NCI-H187 treated with DMSO at 0.1 percent for 48 hours (cell line): ENCODE measurements around the gene TMED1.

Experiments used
- DNase-seq: peaks from one replicate; lab custom pipeline; 2025; lab: John Stamatoyannopoulos, UW

Gene TMED1

GRCh38 chr19:10831987-10832938 lies 3.7 kb downstream of the TMED1 start:
- no peak for DNase-seq

GRCh38 chr19:10830931-10831779 lies 4.9 kb downstream of the TMED1 start:
- DNase-seq: no peak

GRCh38 chr19:10830370-10830769 lies 5.6 kb downstream of the TMED1 start:
- DNase-seq: no peak

GRCh38 chr19:10829967-10830366 lies 6.0 kb downstream of the TMED1 start:
- DNase-seq: no peak

GRCh38 chr19:10828981-10829821 lies 6.8 kb downstream of the TMED1 start:
- no peak for DNase-seq

GRCh38 chr19:10826846-10827245 lies 9.2 kb downstream of the TMED1 start:
- no peak for DNase-seq

- DNase-seq: no peak
Observed at GRCh38 chr19:10826231-10826630, 9.8 kb downstream of the TMED1 start.

- DNase-seq: no peak
Observed at GRCh38 chr19:10823690-10824089, 12.3 kb downstream of the TMED1 start.

GRCh38 chr19:10820173-10820572 lies 15.8 kb downstream of the TMED1 start:
- DNase-seq: no peak

GRCh38 chr19:10819124-10820060 lies 16.6 kb downstream of the TMED1 start:
- no peak for DNase-seq

- DNase-seq: no peak
Observed at GRCh38 chr19:10818301-10819123, 17.5 kb downstream of the TMED1 start.

GRCh38 chr19:10817291-10818038 lies 18.5 kb downstream of the TMED1 start:
- no peak for DNase-seq

- no peak for DNase-seq
Observed at GRCh38 chr19:10816691-10817090, 19.3 kb downstream of the TMED1 start.

GRCh38 chr19:10815969-10816644 lies 19.9 kb downstream of the TMED1 start:
- DNase-seq: no peak

- DNase-seq: no peak
Observed at GRCh38 chr19:10815007-10815536, 20.9 kb downstream of the TMED1 start.

- no peak for DNase-seq
Observed at GRCh38 chr19:10812902-10813404, 23.1 kb downstream of the TMED1 start.

- DNase-seq: no peak
Observed at GRCh38 chr19:10812196-10812595, 23.8 kb downstream of the TMED1 start.
